Mammary epithelial cell (primary cell): Measurements from ENCODE around the gene GTF2H1.

ENCODE experiments used
- CTCF ChIP-seq, 2 donors: IDR thresholded peaks in 1 of 2; conservative IDR thresholded peaks in 1 of 2; 2 replicates each; pipeline ENCODE4 v1.5.1; 2011 to 2012; ENCODE audit warnings: inconsistent platforms in 2 of 2, low read length in 2 of 2, mild to moderate bottlenecking in 2 of 2, control low read depth in 1 of 2, low read depth in 1 of 2; ENCODE audit not compliant: insufficient read depth in 1 of 2; ENCODE audit errors: extremely low read depth in 1 of 2
- EZH2 ChIP-seq: IDR thresholded peaks from 2 replicates; pipeline ENCODE4 v1.6.1; 2012; ENCODE audit warnings: low read length, inconsistent platforms, borderline replicate concordance

- no peak for TF ChIP-seq CTCF (conservative IDR thresholded peaks at IDR 0.05 in 1 of 2, IDR thresholded peaks at IDR 0.05 in 1 of 2; ENCODE audit: extremely low read depth in 1 of 2, insufficient read depth in 1 of 2, low read depth in 1 of 2, low read length in 2 of 2)
- TF ChIP-seq EZH2 = no peak
These were observed 25.2 kb downstream of the GTF2H1 start for GRCh38 chr11:18347471-18348125.
